ENCODE data around the gene RRM1.

- TF ChIP-seq CTCF (conservative IDR thresholded peaks at IDR 0.05; ENCODE audit: low read depth, low read length) (no peak), EZH2 (IDR thresholded peaks at IDR 0.05; ENCODE audit: borderline replicate concordance, low read depth, low read length, poor library complexity, severe bottlenecking) (no peak)
Observed at GRCh38 chr11:4094348-4095291, at the start of gene RRM1.

Data from A673 (cell line).